ENCODE data around the gene ADH1B.

GRCh38 chr4:99356992-99357391 lies 35.8 kb upstream of the ADH1B start:
- TF ChIP-seq NR3C1 (IDR thresholded peaks at IDR 0.05) (no peak), CTCF (IDR thresholded peaks at IDR 0.05) (no peak), HOXA7 (CRISPR knock-in tag; IDR thresholded peaks at IDR 0.05) (no peak), POLR2A (IDR thresholded peaks at IDR 0.05; ENCODE audit: low read length) (no peak), POLR2AphosphoS2 (conservative IDR thresholded peaks at IDR 0.05; ENCODE audit: low read length) (no peak), RAD21 (conservative IDR thresholded peaks at IDR 0.05 in 1 of 2, IDR thresholded peaks at IDR 0.05 in 1 of 2) (no peak), CHD2 (IDR thresholded peaks at IDR 0.05; ENCODE audit: low read length, partially characterized antibody) (no peak), USF2 (IDR thresholded peaks at IDR 0.05) (no peak), JUN (IDR thresholded peaks at IDR 0.05) (no peak), MAZ (IDR thresholded peaks at IDR 0.05; ENCODE audit: borderline replicate concordance, low read depth, low read length) (no peak), EP300 (IDR thresholded peaks at IDR 0.05) (no peak), MAX (IDR thresholded peaks at IDR 0.05) (no peak)

Measured in A549 (cell line).